Ovary (tissue), 3 donors: ENCODE measurements around the gene STAT3.

Experiments used
- EP300 ChIP-seq: sonication (generic); formaldehyde crosslinking; IDR thresholded peaks from one replicate; pipeline ENCODE4 v1.6.1; 2017; ENCODE audit warnings: antibody characterized with exemption
- POLR2A ChIP-seq: fragments of 450-650 bp; IDR thresholded peaks from one replicate; pipeline ENCODE4 v1.6.1; 2017; ENCODE audit warnings: antibody characterized with exemption, mild to moderate bottlenecking, moderate library complexity
- TF ChIP-seq, protein P1 (sequence below), 3 donors: fragments of 450-650 bp in 2 of 3; fragments of 200-600 bp in 1 of 3; IDR thresholded peaks; one replicate each; pipeline versions ENCODE4 v1.5.1 to v1.8.0; 2016 to 2022; ENCODE audit warnings: antibody characterized with exemption in 3 of 3, mild to moderate bottlenecking in 1 of 3
- donor health status: DM: no; HTN: no; CAD: no.

- no peak for TF ChIP-seq EP300
- TF ChIP-seq, protein P1, sequence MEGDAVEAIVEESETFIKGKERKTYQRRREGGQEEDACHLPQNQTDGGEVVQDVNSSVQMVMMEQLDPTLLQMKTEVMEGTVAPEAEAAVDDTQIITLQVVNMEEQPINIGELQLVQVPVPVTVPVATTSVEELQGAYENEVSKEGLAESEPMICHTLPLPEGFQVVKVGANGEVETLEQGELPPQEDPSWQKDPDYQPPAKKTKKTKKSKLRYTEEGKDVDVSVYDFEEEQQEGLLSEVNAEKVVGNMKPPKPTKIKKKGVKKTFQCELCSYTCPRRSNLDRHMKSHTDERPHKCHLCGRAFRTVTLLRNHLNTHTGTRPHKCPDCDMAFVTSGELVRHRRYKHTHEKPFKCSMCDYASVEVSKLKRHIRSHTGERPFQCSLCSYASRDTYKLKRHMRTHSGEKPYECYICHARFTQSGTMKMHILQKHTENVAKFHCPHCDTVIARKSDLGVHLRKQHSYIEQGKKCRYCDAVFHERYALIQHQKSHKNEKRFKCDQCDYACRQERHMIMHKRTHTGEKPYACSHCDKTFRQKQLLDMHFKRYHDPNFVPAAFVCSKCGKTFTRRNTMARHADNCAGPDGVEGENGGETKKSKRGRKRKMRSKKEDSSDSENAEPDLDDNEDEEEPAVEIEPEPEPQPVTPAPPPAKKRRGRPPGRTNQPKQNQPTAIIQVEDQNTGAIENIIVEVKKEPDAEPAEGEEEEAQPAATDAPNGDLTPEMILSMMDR (IDR thresholded peaks at IDR 0.05) = no peak
- TF ChIP-seq POLR2A = no peak
These were observed 50.8 kb downstream of the STAT3 start for GRCh38 chr17:42337442-42337841.
